ENCODE data around the gene TMEM229B.

GRCh38 chr14:67533754-67534085, 45.2 kb upstream of the TMEM229B start:
- no peak for TF ChIP-seq CTCF (conservative IDR thresholded peaks at IDR 0.05; ENCODE audit: low read length)
- TF ChIP-seq EZH2phosphoT487 (IDR thresholded peaks at IDR 0.05; ENCODE audit: borderline replicate concordance, low read depth, low read length) = no peak

Measured in OCI-LY7 (cell line).